DOHH2 (cell line): ENCODE measurements around the gene DIP2C.

Experiments used
- H3F3A ChIP-seq: fragments of 200-600 bp; sonication (generic), shearing (Covaris generic); 2 replicates; pipeline ENCODE4 v1.6.0; 2016; ENCODE audit warnings: antibody characterized with exemption, mild to moderate bottlenecking; ENCODE audit not compliant: control insufficient read depth, insufficient read depth
- H3K27ac ChIP-seq: fragments of 200-600 bp; sonication (generic); 2 replicates; pipeline ENCODE4 v1.5.1; 2014; ENCODE audit warnings: low read depth, mild to moderate bottlenecking, low read length, moderate library complexity
- H3K27me3 ChIP-seq: fragments of 200-600 bp; sonication (generic); 2 replicates; pipeline ENCODE4 v1.6.1; 2014; ENCODE audit warnings: mild to moderate bottlenecking, low read length, mixed read lengths; ENCODE audit not compliant: control insufficient read depth
- H3K36me3 ChIP-seq: fragments of 200-600 bp; sonication (generic); 2 replicates; pipeline ENCODE4 v1.6.1; 2014; ENCODE audit warnings: mild to moderate bottlenecking, low read length, moderate library complexity, mixed read lengths; ENCODE audit not compliant: control insufficient read depth
- H3K4me1 ChIP-seq: fragments of 200-600 bp; sonication (generic); 2 replicates; pipeline ENCODE4 v1.6.1; 2014; ENCODE audit warnings: mild to moderate bottlenecking, low read length, mixed read lengths; ENCODE audit not compliant: control insufficient read depth
- H3K4me2 ChIP-seq: fragments of 200-600 bp; sonication (generic); 2 replicates; pipeline ENCODE4 v1.6.0; 2014; ENCODE audit warnings: mild to moderate bottlenecking, low read length, moderate library complexity
- H3K4me3 ChIP-seq: fragments of 200-600 bp; sonication (generic); 2 replicates; pipeline ENCODE4 v1.5.1; 2014; ENCODE audit warnings: mild to moderate bottlenecking, low read length, mixed read lengths
- H3K79me2 ChIP-seq: fragments of 200-600 bp; sonication (generic); 2 replicates; pipeline ENCODE4 v1.6.1; 2014; ENCODE audit warnings: mild to moderate bottlenecking, low read length, mixed read lengths; ENCODE audit not compliant: control insufficient read depth
- H3K9me2 ChIP-seq: fragments of 200-600 bp; sonication (generic); replicated peaks from 2 replicates; pipeline ENCODE4 v1.6.1; 2014; ENCODE audit warnings: mild to moderate bottlenecking, low read length, mixed read lengths; ENCODE audit not compliant: control insufficient read depth
- H3K9me3 ChIP-seq: fragments of 200-600 bp; sonication (generic); 2 replicates; pipeline ENCODE4 v1.6.1; 2014; ENCODE audit warnings: antibody characterized with exemption, low read length, mixed read lengths; ENCODE audit not compliant: control insufficient read depth, insufficient read depth
- H4K20me1 ChIP-seq: fragments of 200-600 bp; sonication (generic); 2 replicates; pipeline ENCODE4 v1.6.0; 2014; ENCODE audit warnings: low read depth, mild to moderate bottlenecking, antibody characterized with exemption, low read length, moderate library complexity; ENCODE audit not compliant: control insufficient read depth, insufficient read depth
- EZH2phosphoT487 ChIP-seq: fragments of 200-600 bp; sonication (generic); IDR thresholded peaks from 2 replicates; pipeline ENCODE4 v1.6.1; 2017; ENCODE audit warnings: borderline replicate concordance, mild to moderate bottlenecking, antibody characterized with exemption, low read length, moderate library complexity, mixed read lengths
- TF ChIP-seq, protein P1 (sequence below): fragments of 200-600 bp; sonication (generic); IDR thresholded peaks from one replicate; pipeline ENCODE4 v1.5.1; 2014; ENCODE audit warnings: antibody characterized with exemption, mild to moderate bottlenecking, low read depth, low read length; ENCODE audit not compliant: poor library complexity, severe bottlenecking

Gene DIP2C

DNA sequence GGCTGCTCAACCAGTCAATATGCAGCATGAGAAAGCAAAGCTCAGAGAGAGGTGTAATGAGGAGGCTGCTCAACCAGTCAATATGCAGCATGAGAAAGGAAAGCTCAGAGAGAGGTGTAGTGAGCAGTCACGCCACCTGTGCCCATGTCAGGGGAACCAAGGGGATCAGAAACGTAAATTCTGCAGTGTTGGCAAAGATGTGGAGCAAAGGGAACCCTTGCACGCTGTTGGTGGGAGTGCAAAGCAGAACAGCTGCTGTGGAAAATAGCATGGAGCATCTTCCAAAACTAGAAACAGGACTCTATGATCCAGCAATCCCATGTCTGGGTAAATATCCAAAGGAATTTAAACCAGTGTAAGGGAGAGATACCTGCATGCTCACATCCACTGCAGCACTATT lies 194.9 kb downstream of the DIP2C start:
- Histone ChIP-seq H3K79me2 (peaks cover 88% of the 10 kb centered on the region), H3K36me3 (peaks cover 29% of the 10 kb centered on the region), H3K4me2 (no peak overlapping the region), H3F3A (no peaks in the 10 kb centered on the region), H4K20me1 (peaks cover 4% of the 10 kb centered on the region), H3K9me2 (no peaks in the 10 kb centered on the region), H3K4me1 (no peaks in the 10 kb centered on the region), H3K9me3 (no peaks in the 10 kb centered on the region), H3K4me3 (no peak overlapping the region), H3K27ac (no peak overlapping the region), H3K27me3 (no peaks in the 10 kb centered on the region)
- TF ChIP-seq, protein P1, sequence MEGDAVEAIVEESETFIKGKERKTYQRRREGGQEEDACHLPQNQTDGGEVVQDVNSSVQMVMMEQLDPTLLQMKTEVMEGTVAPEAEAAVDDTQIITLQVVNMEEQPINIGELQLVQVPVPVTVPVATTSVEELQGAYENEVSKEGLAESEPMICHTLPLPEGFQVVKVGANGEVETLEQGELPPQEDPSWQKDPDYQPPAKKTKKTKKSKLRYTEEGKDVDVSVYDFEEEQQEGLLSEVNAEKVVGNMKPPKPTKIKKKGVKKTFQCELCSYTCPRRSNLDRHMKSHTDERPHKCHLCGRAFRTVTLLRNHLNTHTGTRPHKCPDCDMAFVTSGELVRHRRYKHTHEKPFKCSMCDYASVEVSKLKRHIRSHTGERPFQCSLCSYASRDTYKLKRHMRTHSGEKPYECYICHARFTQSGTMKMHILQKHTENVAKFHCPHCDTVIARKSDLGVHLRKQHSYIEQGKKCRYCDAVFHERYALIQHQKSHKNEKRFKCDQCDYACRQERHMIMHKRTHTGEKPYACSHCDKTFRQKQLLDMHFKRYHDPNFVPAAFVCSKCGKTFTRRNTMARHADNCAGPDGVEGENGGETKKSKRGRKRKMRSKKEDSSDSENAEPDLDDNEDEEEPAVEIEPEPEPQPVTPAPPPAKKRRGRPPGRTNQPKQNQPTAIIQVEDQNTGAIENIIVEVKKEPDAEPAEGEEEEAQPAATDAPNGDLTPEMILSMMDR: no peak
- TF ChIP-seq EZH2phosphoT487: no peak

DNA sequence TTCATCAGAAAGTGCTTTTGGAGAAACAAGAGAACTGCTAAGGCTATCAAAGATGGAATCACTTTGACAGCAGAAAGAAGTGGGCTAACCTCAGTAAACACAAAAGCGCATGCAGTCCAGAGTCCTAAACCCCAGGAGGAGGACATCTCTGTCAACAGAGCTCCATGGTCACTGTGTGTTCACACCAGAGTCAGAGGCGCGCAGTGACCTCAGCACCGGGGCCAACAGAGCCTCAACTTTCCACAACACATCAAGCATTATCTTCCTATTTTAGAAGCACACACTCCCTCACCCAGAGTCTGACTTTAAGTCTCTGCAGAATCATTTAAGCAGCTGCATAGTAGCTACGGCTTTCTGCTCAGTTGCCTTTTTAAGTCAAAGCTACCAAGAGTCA lies 195.3 kb downstream of the DIP2C start:
- H3K4me2 ChIP-seq: no peak overlapping the region
- no peaks in the 10 kb centered on the region for H3F3A ChIP-seq
- no peak for TF ChIP-seq EZH2phosphoT487
- no peak overlapping the region for H3K4me3 ChIP-seq
- no peak overlapping the region for H3K27ac ChIP-seq
- peaks cover 4% of the 10 kb centered on the region for H4K20me1 ChIP-seq
- H3K36me3 ChIP-seq: peaks cover 29% of the 10 kb centered on the region
- no peaks in the 10 kb centered on the region for H3K4me1 ChIP-seq
- H3K27me3 ChIP-seq: no peaks in the 10 kb centered on the region
- no peaks in the 10 kb centered on the region for H3K9me2 ChIP-seq
- H3K9me3 ChIP-seq: no peaks in the 10 kb centered on the region
- peaks cover 87% of the 10 kb centered on the region for H3K79me2 ChIP-seq

DNA sequence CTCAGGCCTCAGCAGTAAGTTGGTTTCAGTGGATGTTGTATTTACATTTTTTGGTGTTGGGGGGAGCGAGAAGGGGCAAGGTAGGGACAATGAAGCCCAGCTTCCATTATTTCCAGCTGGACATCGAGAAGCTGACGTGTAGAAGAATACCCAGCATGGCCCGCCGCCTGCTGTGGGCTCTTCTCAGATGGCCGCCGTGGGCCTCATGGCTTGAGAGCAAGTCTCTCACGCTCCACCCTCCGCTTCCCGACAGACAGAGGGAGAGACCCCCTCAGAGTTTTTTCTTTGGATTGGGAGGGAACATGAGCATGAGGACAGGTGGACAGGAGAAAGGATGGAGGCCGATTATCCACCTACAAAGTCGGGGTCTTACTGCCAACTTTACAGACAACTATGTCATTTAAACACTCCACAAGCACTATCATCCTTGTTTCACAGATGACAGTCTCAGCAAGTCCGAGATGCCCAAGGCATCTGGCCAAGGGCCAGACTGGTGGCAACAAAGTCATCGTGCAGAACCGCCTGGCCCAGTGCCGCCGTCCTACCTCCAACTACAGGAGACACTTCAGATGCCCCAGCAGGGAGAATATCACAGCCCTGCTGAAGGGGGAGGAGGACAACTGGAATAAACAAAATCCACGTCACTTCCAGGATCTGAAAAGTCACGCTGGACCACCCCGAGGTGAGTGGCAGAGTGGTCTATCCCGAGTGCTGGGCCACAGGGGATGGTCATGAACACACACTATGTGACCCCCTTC lies 195.9 kb downstream of the DIP2C start:
- Histone ChIP-seq H3K4me1 (no peaks in the 10 kb centered on the region), H3K9me3 (no peaks in the 10 kb centered on the region), H3K4me2 (no peak overlapping the region), H3K79me2 (peaks cover 87% of the 10 kb centered on the region), H3K9me2 (no peaks in the 10 kb centered on the region), H4K20me1 (peaks cover 4% of the 10 kb centered on the region), H3K27me3 (no peaks in the 10 kb centered on the region), H3K27ac (no peak overlapping the region), H3K36me3 (peaks cover 25% of the 10 kb centered on the region), H3K4me3 (no peak overlapping the region), H3F3A (no peaks in the 10 kb centered on the region)
- TF ChIP-seq, protein P1: no peak
- TF ChIP-seq EZH2phosphoT487: no peak

DNA sequence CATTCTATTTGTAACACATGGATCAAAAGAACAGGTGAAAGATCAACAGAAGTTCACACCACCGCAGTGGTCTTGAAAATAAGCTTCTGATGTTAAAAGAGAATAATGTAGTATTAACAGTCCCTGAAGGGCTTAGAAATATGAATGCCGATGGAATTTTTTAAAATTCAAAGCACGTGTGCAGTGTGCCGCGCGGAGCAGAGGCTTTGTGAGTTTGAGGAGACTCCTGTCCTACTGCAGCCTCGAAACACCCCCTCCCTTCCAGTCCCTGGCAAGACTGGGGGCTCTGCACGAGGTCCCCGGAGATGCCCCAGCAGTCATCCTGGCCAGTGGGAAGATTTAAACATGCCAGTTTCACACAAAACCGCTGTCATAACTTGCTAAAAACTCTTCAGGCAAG lies 196.6 kb downstream of the DIP2C start:
- Histone ChIP-seq H3K27me3 (no peaks in the 10 kb centered on the region), H3K4me2 (no peak overlapping the region), H3K9me3 (no peaks in the 10 kb centered on the region), H3K79me2 (peaks cover 88% of the 10 kb centered on the region), H3K4me1 (no peaks in the 10 kb centered on the region), H3K9me2 (no peaks in the 10 kb centered on the region), H3K4me3 (no peak overlapping the region), H3F3A (no peaks in the 10 kb centered on the region), H4K20me1 (peaks cover 4% of the 10 kb centered on the region), H3K36me3 (peaks cover 19% of the 10 kb centered on the region), H3K27ac (no peak overlapping the region)
- TF ChIP-seq EZH2phosphoT487: no peak
- TF ChIP-seq, protein P1: no peak
